ENCODE data around the gene MND1. TPM values are rescaled to one million over a fixed set of nuclear protein-coding genes. Genes with fewer than 3 reads are reported as not detected.

MND1 gene
- total RNA-seq, 1 donor from 2014 or later, result 1.00 TPM

DNA sequence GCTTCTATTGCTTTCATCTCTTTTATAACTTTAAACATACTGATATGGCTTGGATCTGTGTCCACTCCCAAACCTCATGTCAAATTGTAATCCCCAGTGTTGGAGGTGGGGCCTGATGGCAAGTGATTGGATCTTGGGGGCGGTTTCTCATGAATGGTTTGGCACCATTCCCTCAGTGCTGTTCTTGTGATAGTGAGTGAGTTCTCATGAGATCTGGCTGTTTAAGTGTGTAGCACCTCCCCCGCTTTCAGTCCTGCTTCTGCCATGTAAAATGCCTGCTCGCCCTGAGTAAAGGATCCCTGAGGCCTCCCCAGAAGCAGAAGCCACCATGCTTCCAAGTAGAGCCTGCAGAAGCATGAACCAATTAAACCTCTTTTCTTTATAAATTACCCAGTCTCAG, 17.7 kb downstream of the MND1 start:
- Mint-ChIP-seq H3K4me1 (ENCODE audit: low read depth, unreplicated experiment) (no peaks in the 10 kb centered on the region), H3K9me3 (ENCODE audit: unreplicated experiment) (peaks cover 8% of the 10 kb centered on the region), H3K27ac (ENCODE audit: unreplicated experiment) (no peak overlapping the region), H3K36me3 (ENCODE audit: low read depth, unreplicated experiment) (peaks cover 1% of the 10 kb centered on the region), H3K27me3 (ENCODE audit: low read depth, unreplicated experiment) (no peaks in the 10 kb centered on the region), H3K4me3 (ENCODE audit: unreplicated experiment) (no peak overlapping the region)
- Histone ChIP-seq H3K36me3 (ENCODE audit: insufficient read depth, low read length) (no peaks in the 10 kb centered on the region), H3K4me1 (ENCODE audit: insufficient read depth, low read length) (no peaks in the 10 kb centered on the region), H3K79me2 (ENCODE audit: insufficient read depth, low read length) (no peaks in the 10 kb centered on the region), H3K27me3 (ENCODE audit: insufficient read depth, low read length) (no peaks in the 10 kb centered on the region), H2AFZ (ENCODE audit: low read depth, low read length) (no peak overlapping the region), H3K27ac (ENCODE audit: low read depth, low read length) (no peak overlapping the region), H4K20me1 (ENCODE audit: insufficient read depth, low read length) (no peaks in the 10 kb centered on the region), H3K4me3 (ENCODE audit: insufficient read depth, low read depth, low read length) (no peak overlapping the region), H3K9me3 (ENCODE audit: insufficient read depth, low read depth, low read length) (no peaks in the 10 kb centered on the region), H3K9ac (ENCODE audit: low read length) (no peak overlapping the region), H3K4me2 (ENCODE audit: low read length) (no peak overlapping the region)
- FAIRE-seq (no peak), DNase-seq (ENCODE audit: low read depth) (no peak)
- TF ChIP-seq, protein P1, sequence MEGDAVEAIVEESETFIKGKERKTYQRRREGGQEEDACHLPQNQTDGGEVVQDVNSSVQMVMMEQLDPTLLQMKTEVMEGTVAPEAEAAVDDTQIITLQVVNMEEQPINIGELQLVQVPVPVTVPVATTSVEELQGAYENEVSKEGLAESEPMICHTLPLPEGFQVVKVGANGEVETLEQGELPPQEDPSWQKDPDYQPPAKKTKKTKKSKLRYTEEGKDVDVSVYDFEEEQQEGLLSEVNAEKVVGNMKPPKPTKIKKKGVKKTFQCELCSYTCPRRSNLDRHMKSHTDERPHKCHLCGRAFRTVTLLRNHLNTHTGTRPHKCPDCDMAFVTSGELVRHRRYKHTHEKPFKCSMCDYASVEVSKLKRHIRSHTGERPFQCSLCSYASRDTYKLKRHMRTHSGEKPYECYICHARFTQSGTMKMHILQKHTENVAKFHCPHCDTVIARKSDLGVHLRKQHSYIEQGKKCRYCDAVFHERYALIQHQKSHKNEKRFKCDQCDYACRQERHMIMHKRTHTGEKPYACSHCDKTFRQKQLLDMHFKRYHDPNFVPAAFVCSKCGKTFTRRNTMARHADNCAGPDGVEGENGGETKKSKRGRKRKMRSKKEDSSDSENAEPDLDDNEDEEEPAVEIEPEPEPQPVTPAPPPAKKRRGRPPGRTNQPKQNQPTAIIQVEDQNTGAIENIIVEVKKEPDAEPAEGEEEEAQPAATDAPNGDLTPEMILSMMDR (IDR thresholded peaks at IDR 0.05; ENCODE audit: insufficient read depth, low read depth, low read length), result no peak
- TF ChIP-seq EZH2 (IDR thresholded peaks at IDR 0.05; ENCODE audit: insufficient read depth, low read length), result no peak

DNA sequence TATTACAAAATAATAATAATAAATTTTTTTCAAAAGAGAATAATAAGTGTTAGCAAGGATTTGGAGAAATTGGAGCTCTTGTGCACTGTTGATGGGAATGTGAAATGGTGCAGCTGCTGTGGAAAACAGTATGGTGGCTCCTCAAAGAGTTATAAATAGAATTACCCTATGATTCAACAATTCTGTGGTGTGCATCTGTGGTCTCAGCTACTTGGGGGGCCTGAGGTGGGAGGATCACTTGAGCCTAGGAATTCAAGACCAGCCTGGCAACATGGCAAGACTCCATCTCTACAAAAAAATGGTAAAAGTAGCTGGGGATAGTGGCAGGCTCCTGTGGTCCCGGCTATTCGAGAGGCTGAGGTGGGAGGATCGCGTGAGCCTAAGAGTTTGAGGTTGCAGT, 19.6 kb downstream of the MND1 start:
- Mint-ChIP-seq H3K9me3 (ENCODE audit: unreplicated experiment) (peaks cover 8% of the 10 kb centered on the region), H3K27me3 (ENCODE audit: low read depth, unreplicated experiment) (no peaks in the 10 kb centered on the region), H3K36me3 (ENCODE audit: low read depth, unreplicated experiment) (peaks cover 1% of the 10 kb centered on the region), H3K4me3 (ENCODE audit: unreplicated experiment) (no peak overlapping the region), H3K4me1 (ENCODE audit: low read depth, unreplicated experiment) (no peaks in the 10 kb centered on the region), H3K27ac (ENCODE audit: unreplicated experiment) (no peak overlapping the region)
- TF ChIP-seq, protein P1 (IDR thresholded peaks at IDR 0.05; ENCODE audit: insufficient read depth, low read depth, low read length), result no peak
- TF ChIP-seq EZH2 (IDR thresholded peaks at IDR 0.05; ENCODE audit: insufficient read depth, low read length), result no peak
- Histone ChIP-seq H3K4me3 (ENCODE audit: insufficient read depth, low read depth, low read length) (no peak overlapping the region), H3K36me3 (ENCODE audit: insufficient read depth, low read length) (no peaks in the 10 kb centered on the region), H3K9ac (ENCODE audit: low read length) (no peak overlapping the region), H3K9me3 (ENCODE audit: insufficient read depth, low read depth, low read length) (no peaks in the 10 kb centered on the region), H3K4me1 (ENCODE audit: insufficient read depth, low read length) (no peaks in the 10 kb centered on the region), H3K27me3 (ENCODE audit: insufficient read depth, low read length) (no peaks in the 10 kb centered on the region), H4K20me1 (ENCODE audit: insufficient read depth, low read length) (no peaks in the 10 kb centered on the region), H3K27ac (ENCODE audit: low read depth, low read length) (no peak overlapping the region), H3K4me2 (ENCODE audit: low read length) (no peak overlapping the region), H2AFZ (ENCODE audit: low read depth, low read length) (no peak overlapping the region), H3K79me2 (ENCODE audit: insufficient read depth, low read length) (no peaks in the 10 kb centered on the region)
- DNase-seq (ENCODE audit: low read depth) (peak; percentile 30), FAIRE-seq (no peak)

DNA sequence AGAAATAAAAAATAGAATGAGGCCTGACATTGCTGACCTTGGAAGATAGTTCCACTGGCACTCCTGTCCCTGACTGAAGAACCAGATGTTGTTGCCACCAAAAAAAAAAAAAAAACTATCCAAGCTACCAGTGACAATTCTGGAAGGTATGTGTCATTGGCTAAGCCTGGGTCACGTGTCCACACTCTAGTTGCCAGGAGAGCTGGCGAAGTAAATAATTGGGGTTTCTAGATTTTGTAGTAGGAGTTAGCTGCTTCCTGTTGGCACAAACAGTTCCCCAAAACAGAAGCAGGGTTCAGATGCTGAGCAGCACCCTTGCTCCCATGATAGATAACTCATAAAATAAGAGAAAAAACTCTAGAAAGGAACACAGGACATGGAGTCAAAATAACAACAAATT, 20.5 kb downstream of the MND1 start:
- no peaks in the 10 kb centered on the region for H3K4me1 ChIP-seq (ENCODE audit: insufficient read depth, low read length)
- Mint-ChIP-seq H3K27me3 (ENCODE audit: low read depth, unreplicated experiment) (no peaks in the 10 kb centered on the region), H3K4me1 (ENCODE audit: low read depth, unreplicated experiment) (no peaks in the 10 kb centered on the region), H3K27ac (ENCODE audit: unreplicated experiment) (no peak overlapping the region), H3K36me3 (ENCODE audit: low read depth, unreplicated experiment) (peaks cover 1% of the 10 kb centered on the region), H3K9me3 (ENCODE audit: unreplicated experiment) (peaks cover 8% of the 10 kb centered on the region), H3K4me3 (ENCODE audit: unreplicated experiment) (no peak overlapping the region)
- H3K9me3 ChIP-seq (ENCODE audit: insufficient read depth, low read depth, low read length), result no peaks in the 10 kb centered on the region
- H3K9ac ChIP-seq (ENCODE audit: low read length), result no peak overlapping the region
- no peaks in the 10 kb centered on the region for H4K20me1 ChIP-seq (ENCODE audit: insufficient read depth, low read length)
- DNase-seq (ENCODE audit: low read depth), result no peak
- H2AFZ ChIP-seq (ENCODE audit: low read depth, low read length), result no peak overlapping the region
- no peak overlapping the region for H3K27ac ChIP-seq (ENCODE audit: low read depth, low read length)
- H3K27me3 ChIP-seq (ENCODE audit: insufficient read depth, low read length), result no peaks in the 10 kb centered on the region
- H3K4me3 ChIP-seq (ENCODE audit: insufficient read depth, low read depth, low read length), result no peak overlapping the region
- no peak for FAIRE-seq
- H3K4me2 ChIP-seq (ENCODE audit: low read length), result no peak overlapping the region
- H3K36me3 ChIP-seq (ENCODE audit: insufficient read depth, low read length), result no peaks in the 10 kb centered on the region
- no peak for TF ChIP-seq EZH2 (IDR thresholded peaks at IDR 0.05; ENCODE audit: insufficient read depth, low read length)
- TF ChIP-seq, protein P1 (IDR thresholded peaks at IDR 0.05; ENCODE audit: insufficient read depth, low read depth, low read length), result no peak
- H3K79me2 ChIP-seq (ENCODE audit: insufficient read depth, low read length), result no peaks in the 10 kb centered on the region

Data from astrocyte (in vitro differentiated cells and primary cell).